Smooth muscle cell (in vitro differentiated cells): ENCODE data around the gene TGFBI. TPM values are rescaled to one million over a fixed set of nuclear protein-coding genes. Genes with fewer than 3 reads are reported as not detected.

Source experiments
- DNase-seq: peaks from one replicate; lab custom pipeline; 2025; ENCODE audit not compliant: unreplicated experiment; lab: John Stamatoyannopoulos, UW
- H2AFZ ChIP-seq: fragments of 200-600 bp; sonication (generic); 2 replicates; pipeline ENCODE4 v1.6.0; 2016; ENCODE audit warnings: antibody characterized with exemption, low read depth, mild to moderate bottlenecking
- H3F3A ChIP-seq: fragments of 200-600 bp; sonication (generic); 2 replicates; pipeline ENCODE4 v1.6.0; 2017; ENCODE audit warnings: antibody characterized with exemption, low read depth
- H3K27ac ChIP-seq: fragments of 200-600 bp; sonication (generic); 2 replicates; pipeline ENCODE4 v1.5.1; 2016; ENCODE audit warnings: low read depth, mild to moderate bottlenecking
- H3K27me3 ChIP-seq: fragments of 200-600 bp; sonication (generic); 2 replicates; pipeline ENCODE4 v1.6.1; 2016; ENCODE audit warnings: low read depth, mild to moderate bottlenecking
- H3K36me3 ChIP-seq: fragments of 200-600 bp; sonication (generic); 2 replicates; pipeline ENCODE4 v1.5.1; 2016; ENCODE audit warnings: low read depth
- H3K4me1 ChIP-seq: fragments of 200-600 bp; sonication (generic); 2 replicates; pipeline ENCODE4 v1.5.1; 2016; ENCODE audit warnings: low read depth
- H3K4me2 ChIP-seq: fragments of 200-600 bp; sonication (generic); 2 replicates; pipeline ENCODE4 v1.6.0; 2016; ENCODE audit warnings: mild to moderate bottlenecking
- H3K4me3 ChIP-seq: fragments of 200-600 bp; sonication (generic); 2 replicates; pipeline ENCODE4 v1.5.1; 2016; ENCODE audit warnings: mild to moderate bottlenecking
- H3K79me2 ChIP-seq: fragments of 200-600 bp; sonication (generic); 2 replicates; pipeline ENCODE4 v1.6.0; 2016; ENCODE audit warnings: low read depth, mild to moderate bottlenecking
- H3K9ac ChIP-seq: fragments of 200-600 bp; sonication (generic); 2 replicates; pipeline ENCODE4 v1.6.0; 2016; ENCODE audit warnings: low read depth
- H3K9me3 ChIP-seq: fragments of 200-600 bp; sonication (generic); replicated peaks from 2 replicates; pipeline ENCODE4 v1.5.1; 2016; ENCODE audit warnings: low read depth
- H4K20me1 ChIP-seq: fragments of 200-600 bp; sonication (generic); 2 replicates; pipeline ENCODE4 v1.6.0; 2016; ENCODE audit warnings: low read depth
- CTCF ChIP-seq: fragments of 200-600 bp; sonication (generic); IDR thresholded peaks from 2 replicates; pipeline ENCODE4 v1.5.1; 2017; ENCODE audit warnings: borderline replicate concordance, mild to moderate bottlenecking, antibody characterized with exemption; ENCODE audit not compliant: insufficient read depth, poor library complexity, severe bottlenecking
- WGBS: methylation state at CpG from one replicate; pipeline ENCODE4 v1.1.7; 2016; ENCODE audit warnings: low lambda C conversion rate; 5-methylcytosine and 5-hydroxymethylcytosine counted together
- polyA plus RNA-seq: library from polyadenylated mRNA; unstranded; fragments of >200 nt; fragmentation: Nextera tagmentation; extraction: Ambion mirVana; gene quantifications from 2 replicates; pipeline ENCODE4 v1.2.1, GENCODE V29; 2016
- small RNA-seq: library from RNA; depleted of rRNA; stranded (forward); fragments of <200 nt; gene quantifications from one replicate; pipeline ENCODE3, GENCODE V24; 2014
- total RNA-seq: library from RNA; depleted of rRNA; stranded (reverse); fragments of >200 nt; gene quantifications from 2 replicates; pipeline ENCODE4 v1.2.3, GENCODE V29; 2014

The TGFBI gene
- total and polyA plus RNA-seq, 2 experiments from 2014 or later: 2,505 to 2,635 TPM

DNA sequence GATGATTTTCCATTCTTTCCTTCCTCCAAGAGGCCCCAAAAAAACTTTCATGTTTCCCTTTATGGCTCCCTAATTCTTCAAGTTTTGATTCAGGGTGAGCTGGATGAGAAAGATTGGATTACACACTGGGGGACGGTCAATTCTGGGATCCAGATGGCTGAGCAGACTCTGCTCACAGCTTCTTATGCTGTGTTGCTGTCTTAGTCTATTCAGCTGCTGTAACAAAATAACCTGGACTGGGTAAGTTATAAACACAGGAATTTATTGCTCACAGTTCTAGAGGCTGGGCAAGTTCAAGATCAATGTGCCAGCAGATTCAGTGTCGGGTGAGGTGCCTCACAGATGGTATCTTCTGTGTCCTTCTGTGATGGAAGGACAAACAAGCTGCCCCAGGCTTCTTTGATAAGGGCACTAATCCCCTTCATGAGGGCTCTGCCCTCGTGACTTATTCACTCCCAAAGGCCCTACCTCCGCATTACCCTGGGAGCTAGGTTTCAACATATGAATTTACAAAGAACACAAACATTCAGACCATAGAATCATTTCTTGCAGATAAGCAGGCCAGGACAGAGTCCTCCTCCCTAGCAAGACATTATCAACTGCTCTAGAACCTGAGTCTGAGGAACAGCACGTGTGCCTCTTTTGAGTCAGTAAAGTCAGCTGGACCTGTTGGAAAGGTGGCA lies 80.8 kb downstream of the TGFBI start:
- no peaks in the 10 kb centered on the region for H3K27me3 ChIP-seq
- H3K27ac ChIP-seq: no peak overlapping the region
- H3F3A ChIP-seq: no peaks in the 10 kb centered on the region
- H4K20me1 ChIP-seq: no peaks in the 10 kb centered on the region
- no peak overlapping the region for H3K9ac ChIP-seq
- no peaks in the 10 kb centered on the region for H3K79me2 ChIP-seq
- H3K36me3 ChIP-seq: no peaks in the 10 kb centered on the region
- no peak for DNase-seq
- no peak overlapping the region for H3K4me3 ChIP-seq
- WGBS: 84% methylated on average over 5 of the region's 5 CpGs
- no peak overlapping the region for H2AFZ ChIP-seq
- TF ChIP-seq CTCF: no peak
- H3K4me1 ChIP-seq: peaks cover 2% of the 10 kb centered on the region
- H3K4me2 ChIP-seq: no peak overlapping the region
- H3K9me3 ChIP-seq: no peaks in the 10 kb centered on the region

Small RNAs within 50 kb of the gene (small RNA-seq; reads per million reads assigned to genes)
- 0.32 reads per million, percentile 7 among the genes with 10 or more reads in this experiment for gene VTRNA2-1

Other genes starting within 250 kb of the TGFBI start
- gene SLC25A48, start 194.3 kb upstream of the TGFBI start, total RNA-seq: 0.99 and 4.0 TPM in 2 replicates
- 0.85 and 1.7 TPM in 2 replicates for gene SLC25A48, start 194.3 kb upstream of the TGFBI start, polyA plus RNA-seq
- not detected in 2 replicates for gene IL9, start 133.1 kb upstream of the TGFBI start, total RNA-seq
- gene IL9, start 133.1 kb upstream of the TGFBI start, polyA plus RNA-seq: not detected in 2 replicates
- not detected in 2 replicates for gene LECT2, start 74.0 kb upstream of the TGFBI start, total RNA-seq
- not detected in 2 replicates for gene LECT2, start 74.0 kb upstream of the TGFBI start, polyA plus RNA-seq
- 61.7 and 85.4 TPM in 2 replicates for gene SMAD5, start 103.9 kb downstream of the TGFBI start, total RNA-seq
- 24.8 and 28.5 TPM in 2 replicates for gene SMAD5, start 103.9 kb downstream of the TGFBI start, polyA plus RNA-seq
- gene SMIM32, start 164.2 kb downstream of the TGFBI start, total RNA-seq: 1.5 and 1.9 TPM in 2 replicates
- gene SMIM32, start 164.2 kb downstream of the TGFBI start, polyA plus RNA-seq: 0.24 and 2.2 TPM in 2 replicates